HepG2 (cell line): ENCODE data around the gene TP53. TPM values are rescaled to one million over a fixed set of nuclear protein-coding genes. Genes with fewer than 3 reads are reported as not detected.

Source experiments
- CC2D1A ChIP-seq: sonication (generic); formaldehyde crosslinking; IDR thresholded peaks from 2 replicates; pipeline ENCODE4 v1.8.1; 2023; ENCODE audit warnings: mild to moderate bottlenecking, missing genetic modification reagents
- HDAC1 ChIP-seq: sonication (generic); formaldehyde crosslinking; IDR thresholded peaks from 2 replicates; pipeline ENCODE4 v1.5.1; 2020; ENCODE audit warnings: mild to moderate bottlenecking, missing genetic modification reagents
- KDM5B ChIP-seq: sonication (generic); formaldehyde crosslinking; IDR thresholded peaks from 2 replicates; pipeline ENCODE4 v1.4.0; 2020; ENCODE audit warnings: missing genetic modification reagents, mild to moderate bottlenecking, borderline replicate concordance
- MZF1 ChIP-seq: sonication (generic); formaldehyde crosslinking; IDR thresholded peaks from 2 replicates; pipeline ENCODE4 v1.8.1; 2023; ENCODE audit warnings: mild to moderate bottlenecking, missing genetic modification reagents, borderline replicate concordance
- NBN ChIP-seq: fragments of 450-650 bp; conservative IDR thresholded peaks from 2 replicates; pipeline ENCODE4 v1.6.1; 2017
- POLR2A ChIP-seq, 2 experiments: IDR thresholded peaks; 2 replicates each; pipeline ENCODE4 v1.6.1; 2011; ENCODE audit warnings: low read depth in 2 of 2, low read length in 2 of 2, mild to moderate bottlenecking in 1 of 2, moderate library complexity in 1 of 2; ENCODE audit not compliant: insufficient read depth in 1 of 2
- TBP ChIP-seq: sonication (generic); formaldehyde crosslinking; IDR thresholded peaks from 2 replicates; pipeline ENCODE4 v1.5.0; 2020; ENCODE audit warnings: missing genetic modification reagents
- ZNF441 ChIP-seq: sonication (generic); formaldehyde crosslinking; IDR thresholded peaks from 2 replicates; pipeline ENCODE4 v1.7.0; 2021; ENCODE audit warnings: missing genetic modification reagents, borderline replicate concordance
- ZNF460 ChIP-seq: sonication (generic); formaldehyde crosslinking; IDR thresholded peaks from 2 replicates; pipeline ENCODE4 v1.5.1; 2020; ENCODE audit warnings: missing genetic modification reagents, mild to moderate bottlenecking, borderline replicate concordance
- ZNF552 ChIP-seq: sonication (generic); formaldehyde crosslinking; IDR thresholded peaks from 2 replicates; pipeline ENCODE4 v1.9.0; 2022; ENCODE audit warnings: missing genetic modification reagents, mild to moderate bottlenecking, borderline replicate concordance
- polyA plus RNA-seq, 8 experiments: library from polyadenylated mRNA; depleted of rRNA in 3 of 8; stranded (reverse) in 7 of 8; unstranded in 1 of 8; fragments of >200 nt; fragmentation: Illumina TruSeq in 4 of 8; extraction: Trizol in 4 of 8; gene quantifications; 2 replicates each; pipeline versions ENCODE4 v1.2.1 to v1.2.3, GENCODE V29; 2011 to 2016; ENCODE audit warnings: low read depth in 4 of 8, missing spikeins in 1 of 8, mixed read lengths in 1 of 8; ENCODE audit not compliant: insufficient read depth in 1 of 8
- total RNA-seq, 5 experiments: library from RNA; depleted of rRNA; stranded (reverse); fragments of >200 nt; fragmentation: Illumina TruSeq; extraction: Trizol; gene quantifications; 2 replicates each; pipeline ENCODE4 v1.2.3, GENCODE V29; 2016; ENCODE audit warnings: low read depth in 1 of 5
- TF ChIP-seq, protein P1 (sequence below): sonication (generic); formaldehyde crosslinking; IDR thresholded peaks from 2 replicates; pipeline ENCODE4 v1.4.0; 2020; ENCODE audit warnings: low read depth, missing genetic modification reagents
- TF ChIP-seq, protein P2 (sequence below): sonication (generic); formaldehyde crosslinking; IDR thresholded peaks from 2 replicates; pipeline ENCODE4 v1.4.0; 2020; ENCODE audit warnings: mild to moderate bottlenecking, missing genetic modification reagents
- TF ChIP-seq, protein P3 (sequence below): sonication (generic); formaldehyde crosslinking; IDR thresholded peaks from 2 replicates; pipeline ENCODE4; 2020; ENCODE audit warnings: missing genetic modification reagents, mild to moderate bottlenecking, borderline replicate concordance
- TF ChIP-seq, protein P4 (sequence below): sonication (generic); formaldehyde crosslinking; IDR thresholded peaks from 2 replicates; pipeline ENCODE4 v1.4.0; 2020; ENCODE audit warnings: mild to moderate bottlenecking, missing genetic modification reagents, borderline replicate concordance
- TF ChIP-seq, protein P5 (sequence below): sonication (generic); formaldehyde crosslinking; IDR thresholded peaks from 2 replicates; pipeline ENCODE4 v1.4.0; 2020; ENCODE audit warnings: missing genetic modification reagents

Gene TP53
- total and polyA plus RNA-seq, 2 of the 13 experiments (the other 11 are each of a cell fraction or from before 2014, with no cell fraction given): 17.1 to 29.9 TPM

DNA sequence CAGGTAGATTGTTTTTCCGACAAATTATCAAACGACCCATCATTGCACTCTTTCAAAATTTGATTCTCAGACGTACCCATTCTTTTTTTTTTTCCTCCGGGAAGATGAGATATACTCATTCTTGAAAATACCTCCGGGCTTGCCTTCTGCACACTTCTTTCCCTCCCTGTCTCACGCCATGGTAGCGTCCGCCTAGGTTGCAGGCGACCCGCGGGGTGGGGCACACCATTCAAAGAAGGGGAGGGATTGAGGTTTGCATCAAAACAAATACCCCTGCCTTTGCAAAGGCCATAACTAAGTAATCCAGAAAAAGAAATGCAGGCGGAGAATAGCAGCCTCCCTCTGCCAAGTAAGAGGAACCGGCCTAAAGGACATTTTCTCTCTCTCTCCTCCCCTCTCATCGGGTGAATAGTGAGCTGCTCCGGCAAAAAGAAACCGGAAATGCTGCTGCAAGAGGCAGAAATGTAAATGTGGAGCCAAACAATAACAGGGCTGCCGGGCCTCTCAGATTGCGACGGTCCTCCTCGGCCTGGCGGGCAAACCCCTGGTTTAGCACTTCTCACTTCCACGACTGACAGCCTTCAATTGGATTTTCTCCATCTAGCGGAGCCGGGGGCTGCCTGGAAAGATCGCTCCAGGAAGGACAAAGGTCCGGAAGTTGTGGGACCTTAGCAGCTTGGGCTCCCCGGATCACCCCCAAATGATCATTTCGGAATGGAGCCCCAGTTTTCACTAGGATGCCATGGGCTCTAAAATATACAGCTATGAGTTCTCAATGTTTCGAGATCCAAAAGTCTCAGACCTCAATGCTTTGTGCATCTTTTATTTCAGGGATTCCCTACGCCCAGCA is 843 bp downstream of the TP53 start (continued):
- TF ChIP-seq, protein P1, sequence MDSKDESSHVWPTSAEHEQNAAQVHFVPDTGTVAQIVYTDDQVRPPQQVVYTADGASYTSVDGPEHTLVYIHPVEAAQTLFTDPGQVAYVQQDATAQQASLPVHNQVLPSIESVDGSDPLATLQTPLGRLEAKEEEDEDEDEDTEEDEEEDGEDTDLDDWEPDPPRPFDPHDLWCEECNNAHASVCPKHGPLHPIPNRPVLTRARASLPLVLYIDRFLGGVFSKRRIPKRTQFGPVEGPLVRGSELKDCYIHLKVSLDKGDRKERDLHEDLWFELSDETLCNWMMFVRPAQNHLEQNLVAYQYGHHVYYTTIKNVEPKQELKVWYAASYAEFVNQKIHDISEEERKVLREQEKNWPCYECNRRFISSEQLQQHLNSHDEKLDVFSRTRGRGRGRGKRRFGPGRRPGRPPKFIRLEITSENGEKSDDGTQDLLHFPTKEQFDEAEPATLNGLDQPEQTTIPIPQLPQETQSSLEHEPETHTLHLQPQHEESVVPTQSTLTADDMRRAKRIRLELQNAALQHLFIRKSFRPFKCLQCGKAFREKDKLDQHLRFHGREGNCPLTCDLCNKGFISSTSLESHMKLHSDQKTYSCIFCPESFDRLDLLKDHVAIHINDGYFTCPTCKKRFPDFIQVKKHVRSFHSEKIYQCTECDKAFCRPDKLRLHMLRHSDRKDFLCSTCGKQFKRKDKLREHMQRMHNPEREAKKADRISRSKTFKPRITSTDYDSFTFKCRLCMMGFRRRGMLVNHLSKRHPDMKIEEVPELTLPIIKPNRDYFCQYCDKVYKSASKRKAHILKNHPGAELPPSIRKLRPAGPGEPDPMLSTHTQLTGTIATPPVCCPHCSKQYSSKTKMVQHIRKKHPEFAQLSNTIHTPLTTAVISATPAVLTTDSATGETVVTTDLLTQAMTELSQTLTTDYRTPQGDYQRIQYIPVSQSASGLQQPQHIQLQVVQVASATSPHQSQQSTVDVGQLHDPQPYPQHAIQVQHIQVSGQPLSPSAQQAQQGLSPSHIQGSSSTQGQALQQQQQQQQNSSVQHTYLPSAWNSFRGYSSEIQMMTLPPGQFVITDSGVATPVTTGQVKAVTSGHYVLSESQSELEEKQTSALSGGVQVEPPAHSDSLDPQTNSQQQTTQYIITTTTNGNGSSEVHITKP (CRISPR knock-in tag): peak; percentile 99
- TF ChIP-seq NBN (no peak), HDAC1 (CRISPR knock-in tag) (no peak; the same call in 1 of the 2 replicates), POLR2A (IDR thresholded peaks at IDR 0.05; ENCODE audit: insufficient read depth in 1 of 2, low read depth in 2 of 2, low read length in 2 of 2) (peak; percentile 75 to 87), ZNF441 (CRISPR knock-in tag) (peak; percentile 67; the same call in 1 of the 2 replicates), ZNF460 (CRISPR knock-in tag) (no peak), MZF1 (no peak), CC2D1A (no peak), KDM5B (CRISPR knock-in tag) (no peak), TBP (CRISPR knock-in tag) (no peak), ZNF552 (no peak)
- TF ChIP-seq, protein P2, sequence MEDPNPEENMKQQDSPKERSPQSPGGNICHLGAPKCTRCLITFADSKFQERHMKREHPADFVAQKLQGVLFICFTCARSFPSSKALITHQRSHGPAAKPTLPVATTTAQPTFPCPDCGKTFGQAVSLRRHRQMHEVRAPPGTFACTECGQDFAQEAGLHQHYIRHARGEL: no peak
- TF ChIP-seq, protein P3, sequence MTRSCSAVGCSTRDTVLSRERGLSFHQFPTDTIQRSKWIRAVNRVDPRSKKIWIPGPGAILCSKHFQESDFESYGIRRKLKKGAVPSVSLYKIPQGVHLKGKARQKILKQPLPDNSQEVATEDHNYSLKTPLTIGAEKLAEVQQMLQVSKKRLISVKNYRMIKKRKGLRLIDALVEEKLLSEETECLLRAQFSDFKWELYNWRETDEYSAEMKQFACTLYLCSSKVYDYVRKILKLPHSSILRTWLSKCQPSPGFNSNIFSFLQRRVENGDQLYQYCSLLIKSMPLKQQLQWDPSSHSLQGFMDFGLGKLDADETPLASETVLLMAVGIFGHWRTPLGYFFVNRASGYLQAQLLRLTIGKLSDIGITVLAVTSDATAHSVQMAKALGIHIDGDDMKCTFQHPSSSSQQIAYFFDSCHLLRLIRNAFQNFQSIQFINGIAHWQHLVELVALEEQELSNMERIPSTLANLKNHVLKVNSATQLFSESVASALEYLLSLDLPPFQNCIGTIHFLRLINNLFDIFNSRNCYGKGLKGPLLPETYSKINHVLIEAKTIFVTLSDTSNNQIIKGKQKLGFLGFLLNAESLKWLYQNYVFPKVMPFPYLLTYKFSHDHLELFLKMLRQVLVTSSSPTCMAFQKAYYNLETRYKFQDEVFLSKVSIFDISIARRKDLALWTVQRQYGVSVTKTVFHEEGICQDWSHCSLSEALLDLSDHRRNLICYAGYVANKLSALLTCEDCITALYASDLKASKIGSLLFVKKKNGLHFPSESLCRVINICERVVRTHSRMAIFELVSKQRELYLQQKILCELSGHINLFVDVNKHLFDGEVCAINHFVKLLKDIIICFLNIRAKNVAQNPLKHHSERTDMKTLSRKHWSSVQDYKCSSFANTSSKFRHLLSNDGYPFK (CRISPR knock-in tag): no peak
- TF ChIP-seq, protein P4, sequence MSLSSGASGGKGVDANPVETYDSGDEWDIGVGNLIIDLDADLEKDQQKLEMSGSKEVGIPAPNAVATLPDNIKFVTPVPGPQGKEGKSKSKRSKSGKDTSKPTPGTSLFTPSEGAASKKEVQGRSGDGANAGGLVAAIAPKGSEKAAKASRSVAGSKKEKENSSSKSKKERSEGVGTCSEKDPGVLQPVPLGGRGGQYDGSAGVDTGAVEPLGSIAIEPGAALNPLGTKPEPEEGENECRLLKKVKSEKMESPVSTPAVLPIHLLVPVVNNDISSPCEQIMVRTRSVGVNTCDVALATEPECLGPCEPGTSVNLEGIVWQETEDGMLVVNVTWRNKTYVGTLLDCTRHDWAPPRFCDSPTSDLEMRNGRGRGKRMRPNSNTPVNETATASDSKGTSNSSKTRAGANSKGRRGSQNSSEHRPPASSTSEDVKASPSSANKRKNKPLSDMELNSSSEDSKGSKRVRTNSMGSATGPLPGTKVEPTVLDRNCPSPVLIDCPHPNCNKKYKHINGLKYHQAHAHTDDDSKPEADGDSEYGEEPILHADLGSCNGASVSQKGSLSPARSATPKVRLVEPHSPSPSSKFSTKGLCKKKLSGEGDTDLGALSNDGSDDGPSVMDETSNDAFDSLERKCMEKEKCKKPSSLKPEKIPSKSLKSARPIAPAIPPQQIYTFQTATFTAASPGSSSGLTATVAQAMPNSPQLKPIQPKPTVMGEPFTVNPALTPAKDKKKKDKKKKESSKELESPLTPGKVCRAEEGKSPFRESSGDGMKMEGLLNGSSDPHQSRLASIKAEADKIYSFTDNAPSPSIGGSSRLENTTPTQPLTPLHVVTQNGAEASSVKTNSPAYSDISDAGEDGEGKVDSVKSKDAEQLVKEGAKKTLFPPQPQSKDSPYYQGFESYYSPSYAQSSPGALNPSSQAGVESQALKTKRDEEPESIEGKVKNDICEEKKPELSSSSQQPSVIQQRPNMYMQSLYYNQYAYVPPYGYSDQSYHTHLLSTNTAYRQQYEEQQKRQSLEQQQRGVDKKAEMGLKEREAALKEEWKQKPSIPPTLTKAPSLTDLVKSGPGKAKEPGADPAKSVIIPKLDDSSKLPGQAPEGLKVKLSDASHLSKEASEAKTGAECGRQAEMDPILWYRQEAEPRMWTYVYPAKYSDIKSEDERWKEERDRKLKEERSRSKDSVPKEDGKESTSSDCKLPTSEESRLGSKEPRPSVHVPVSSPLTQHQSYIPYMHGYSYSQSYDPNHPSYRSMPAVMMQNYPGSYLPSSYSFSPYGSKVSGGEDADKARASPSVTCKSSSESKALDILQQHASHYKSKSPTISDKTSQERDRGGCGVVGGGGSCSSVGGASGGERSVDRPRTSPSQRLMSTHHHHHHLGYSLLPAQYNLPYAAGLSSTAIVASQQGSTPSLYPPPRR (CRISPR knock-in tag): no peak
- TF ChIP-seq, protein P5, sequence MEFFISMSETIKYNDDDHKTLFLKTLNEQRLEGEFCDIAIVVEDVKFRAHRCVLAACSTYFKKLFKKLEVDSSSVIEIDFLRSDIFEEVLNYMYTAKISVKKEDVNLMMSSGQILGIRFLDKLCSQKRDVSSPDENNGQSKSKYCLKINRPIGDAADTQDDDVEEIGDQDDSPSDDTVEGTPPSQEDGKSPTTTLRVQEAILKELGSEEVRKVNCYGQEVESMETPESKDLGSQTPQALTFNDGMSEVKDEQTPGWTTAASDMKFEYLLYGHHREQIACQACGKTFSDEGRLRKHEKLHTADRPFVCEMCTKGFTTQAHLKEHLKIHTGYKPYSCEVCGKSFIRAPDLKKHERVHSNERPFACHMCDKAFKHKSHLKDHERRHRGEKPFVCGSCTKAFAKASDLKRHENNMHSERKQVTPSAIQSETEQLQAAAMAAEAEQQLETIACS (CRISPR knock-in tag): no peak
